ENCODE measurements around the gene MTO1.
"Not testable (repeated sequence)": the region's sequence is repeated elsewhere in the genome, so short reads cannot be mapped to it uniquely, and the experiment has no call there.

Gene MTO1

DNA sequence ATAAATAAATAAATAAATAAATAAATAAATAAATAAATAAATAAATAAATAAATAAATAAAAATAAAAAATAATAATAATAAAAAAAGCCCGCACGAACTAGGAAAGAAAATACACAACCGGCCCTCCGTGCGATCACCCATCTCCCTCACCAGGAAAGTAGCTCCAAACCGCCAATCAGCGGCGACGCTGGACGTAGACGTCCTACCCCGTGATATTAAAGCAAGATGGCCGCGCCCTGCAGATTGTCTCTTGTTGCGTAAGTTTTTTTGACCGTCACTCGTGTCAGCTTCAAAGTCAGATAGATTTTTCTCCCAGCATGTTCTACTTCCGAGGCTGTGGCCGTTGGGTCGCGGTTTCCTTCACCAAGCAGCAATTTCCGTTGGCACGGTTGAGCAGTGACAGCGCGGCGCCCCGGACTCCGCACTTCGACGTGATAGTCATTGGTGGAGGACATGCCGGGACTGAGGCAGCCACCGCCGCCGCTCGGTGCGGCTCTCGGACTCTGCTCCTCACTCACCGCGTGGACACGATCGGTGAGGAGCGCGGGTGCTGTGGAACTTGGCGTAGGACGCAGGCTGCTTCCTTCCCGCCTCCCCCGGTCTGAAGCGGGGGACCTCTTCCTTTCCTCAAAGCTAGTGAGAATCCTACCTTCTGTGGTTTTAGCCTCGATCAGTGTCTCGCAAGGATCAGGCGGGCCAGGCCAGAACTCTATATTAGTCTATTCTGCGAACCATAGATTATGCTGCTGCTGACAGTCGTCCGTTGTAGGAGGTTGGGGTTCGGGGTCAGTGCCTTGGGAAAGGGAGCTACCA lies at the start of gene MTO1:
TSS of gene MTO1 (plus strand) at position 201 of the 814 bp plus-strand sequence. CDS start at position 319, 118 bp downstream.
- DNase-seq (ENCODE audit: extremely low spot score, insufficient read length, low read depth) (peak; percentile 78), FAIRE-seq (peak; percentile 95)

- FAIRE-seq, result no peak
Measured at GRCh38 chr6:73413102-73413501, 48.4 kb upstream of the MTO1 start.

GRCh38 chr6:73418081-73418741 lies 43.3 kb upstream of the MTO1 start:
- no peak for FAIRE-seq

More at GRCh38 chr6:73413102-73413501, 48.4 kb upstream of the MTO1 start:
- DNase-seq (ENCODE audit: extremely low spot score, insufficient read length, low read depth), result no peak

GRCh38 chr6:73421534-73421933 lies 40.0 kb upstream of the MTO1 start:
- DNase-seq (ENCODE audit: extremely low spot score, insufficient read length, low read depth), result no peak
- FAIRE-seq, result no peak

More at GRCh38 chr6:73418081-73418741, 43.3 kb upstream of the MTO1 start:
- DNase-seq (ENCODE audit: extremely low spot score, insufficient read length, low read depth), result no peak

DNA sequence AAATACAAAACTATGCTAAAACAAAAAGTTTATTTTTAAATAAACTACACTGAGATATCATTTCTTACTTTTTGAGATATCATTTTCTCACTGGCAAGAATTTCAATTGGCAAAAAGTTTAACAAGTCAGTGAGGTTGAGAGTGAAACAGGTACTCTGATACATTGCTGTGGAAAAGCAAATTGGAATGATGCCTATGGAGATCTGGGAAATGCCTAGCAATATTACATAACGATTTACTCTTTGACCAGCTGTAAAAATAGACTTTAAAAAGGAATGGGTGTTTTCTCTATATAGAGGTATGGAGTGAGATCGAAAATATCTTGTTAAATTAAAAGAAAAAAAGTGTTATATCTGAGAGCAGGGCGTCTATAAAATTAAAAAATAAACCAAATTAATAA lies 26.3 kb upstream of the MTO1 start:
- no peak for FAIRE-seq
- no peak for DNase-seq (ENCODE audit: extremely low spot score, insufficient read length, low read depth)

DNA sequence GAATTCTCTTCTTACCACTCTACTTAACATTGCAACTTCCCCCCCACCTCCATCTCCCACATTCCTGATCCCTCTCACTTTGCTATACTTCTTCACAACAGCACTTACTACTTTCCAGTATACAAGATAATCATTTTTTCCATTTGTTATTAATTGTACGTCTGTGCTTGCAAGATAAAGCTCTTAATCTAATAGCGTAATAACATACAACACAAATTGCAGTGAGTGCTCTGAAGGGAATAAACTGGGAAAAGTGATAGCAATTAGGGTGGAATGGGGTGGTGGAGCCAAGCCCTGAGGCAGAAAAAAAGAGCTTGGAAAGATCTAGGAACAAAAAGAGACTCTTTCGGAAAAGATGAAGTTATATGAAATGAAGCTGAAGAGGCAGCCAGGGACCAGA lies 18.0 kb upstream of the MTO1 start:
- no peak for FAIRE-seq
- DNase-seq (ENCODE audit: extremely low spot score, insufficient read length, low read depth), result no peak

GRCh38 chr6:73451223-73452106 lies 10.1 kb upstream of the MTO1 start:
- DNase-seq (ENCODE audit: extremely low spot score, insufficient read length, low read depth) (peak; percentile 15), FAIRE-seq (peak; percentile 72)

GRCh38 chr6:73452107-73452461 lies 9.5 kb upstream of the MTO1 start, which contains the start of gene CGAS:
TSS of gene CGAS (minus strand) at chr6:73452297. CDS start at chr6:73452181, 116 bp downstream.
- DNase-seq (ENCODE audit: extremely low spot score, insufficient read length, low read depth), result peak; percentile 54
- peak; percentile 93 for FAIRE-seq

DNA sequence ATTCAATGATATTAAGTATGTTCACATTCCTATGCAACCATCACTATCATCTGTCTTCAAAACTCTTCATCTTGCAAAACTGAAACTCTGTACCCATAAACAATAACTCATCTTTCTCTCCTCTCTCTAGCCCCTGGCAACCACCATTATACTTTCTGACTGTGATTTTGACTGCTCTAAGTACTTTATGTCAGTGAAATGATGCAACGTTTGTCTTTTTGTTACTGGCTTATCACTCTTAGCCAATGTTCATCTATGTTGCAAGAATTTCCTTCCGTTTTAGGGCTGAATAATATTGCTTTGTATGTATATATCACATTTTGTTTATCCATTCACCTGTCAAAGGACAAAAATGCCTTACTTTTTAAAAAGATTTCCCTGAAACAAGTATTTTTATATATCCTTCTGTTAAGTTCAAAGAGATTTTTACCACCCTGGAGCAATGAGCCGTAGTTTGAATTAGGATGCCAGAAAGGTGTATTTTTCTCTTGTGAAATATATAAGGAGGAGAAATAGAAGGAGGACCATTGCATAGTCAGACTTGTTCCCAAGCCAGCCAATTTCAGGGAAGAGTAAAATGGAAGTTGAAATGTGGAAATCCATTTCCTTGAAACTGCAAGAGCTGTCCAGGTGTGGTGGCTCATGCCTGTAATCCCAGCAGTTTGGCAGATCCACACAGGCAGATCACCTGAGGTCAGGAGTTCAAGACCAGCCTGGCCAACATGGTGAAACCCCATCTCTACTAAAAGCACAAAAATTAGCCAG lies 5.5 kb upstream of the MTO1 start:
- FAIRE-seq (peak; percentile 42), DNase-seq (ENCODE audit: extremely low spot score, insufficient read length, low read depth) (no peak)

DNA sequence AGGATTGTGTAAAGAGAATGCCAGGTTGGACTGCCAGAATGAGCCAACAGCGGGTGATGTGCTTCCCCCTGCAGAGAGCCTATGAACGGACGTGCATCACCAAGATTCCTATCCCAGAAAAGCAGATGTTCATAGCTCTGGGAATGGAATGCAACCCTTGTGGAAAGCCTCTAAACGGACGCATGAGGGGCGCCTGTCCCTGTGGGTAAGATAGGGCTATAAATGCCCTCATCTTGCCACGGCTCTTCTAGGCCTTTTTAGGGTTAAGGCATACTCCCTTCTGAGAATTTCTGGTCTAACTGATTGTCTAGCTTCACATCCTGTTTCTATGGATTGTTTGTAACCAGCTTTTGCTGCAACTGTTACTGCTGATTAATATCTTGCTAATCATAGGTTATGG lies 2.1 kb upstream of the MTO1 start:
- FAIRE-seq; DNase-seq (ENCODE audit: extremely low spot score, insufficient read length, low read depth): not testable (repeated sequence)

GRCh38 chr6:73460056-73460455 lies 1.5 kb upstream of the MTO1 start:
- no peak for DNase-seq (ENCODE audit: extremely low spot score, insufficient read length, low read depth)
- no peak for FAIRE-seq

DNA sequence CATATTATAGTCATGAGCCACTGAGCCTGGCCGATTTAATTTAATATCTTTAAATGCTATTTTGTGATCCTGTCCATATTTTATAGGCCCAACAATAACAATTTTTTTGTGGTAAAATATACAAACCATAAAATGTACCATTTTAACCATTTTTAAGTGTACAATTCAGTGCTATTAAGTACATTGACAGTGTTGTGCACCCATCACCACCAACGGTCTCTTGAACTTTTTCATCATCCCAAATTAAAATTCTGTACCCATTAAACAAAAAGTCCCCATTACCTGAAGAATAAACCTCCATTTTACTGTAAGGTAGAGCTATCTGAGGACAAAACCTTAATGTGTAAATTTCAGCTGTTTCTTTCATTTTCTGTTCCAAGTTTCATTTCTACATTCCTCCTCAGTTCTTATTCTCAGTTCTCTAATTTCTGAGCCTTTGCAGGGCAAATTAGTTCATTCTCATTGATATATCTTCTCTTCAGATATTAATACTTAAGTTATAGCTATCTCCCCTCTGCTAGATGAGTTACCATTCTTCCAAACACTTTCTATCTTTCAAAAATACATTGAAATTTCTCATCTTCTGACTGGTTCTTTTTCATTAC lies 10.3 kb downstream of the MTO1 start:
- FAIRE-seq (peak; percentile 97), DNase-seq (ENCODE audit: extremely low spot score, insufficient read length, low read depth) (peak; percentile 5)

DNA sequence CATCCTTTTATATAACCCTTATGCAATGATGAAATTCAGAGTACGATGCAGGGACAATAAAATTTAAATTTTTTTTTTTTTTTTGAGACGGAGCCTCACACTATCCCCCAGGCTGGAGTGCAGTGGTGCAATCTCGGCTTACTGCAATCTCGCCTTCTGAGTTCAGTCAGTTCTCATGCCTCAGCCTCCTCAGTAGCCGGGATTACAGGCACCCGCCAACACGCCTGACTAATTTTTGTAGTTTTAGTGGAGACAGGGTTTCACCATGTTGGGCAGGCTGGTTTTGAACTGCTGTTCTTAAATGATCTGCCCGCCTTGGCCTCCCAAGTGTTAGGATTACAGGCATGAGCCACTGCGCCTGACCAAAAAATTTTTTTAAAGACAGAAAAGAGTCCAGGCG lies 15.2 kb downstream of the MTO1 start:
- FAIRE-seq (no peak), DNase-seq (ENCODE audit: extremely low spot score, insufficient read length, low read depth) (no peak)

DNA sequence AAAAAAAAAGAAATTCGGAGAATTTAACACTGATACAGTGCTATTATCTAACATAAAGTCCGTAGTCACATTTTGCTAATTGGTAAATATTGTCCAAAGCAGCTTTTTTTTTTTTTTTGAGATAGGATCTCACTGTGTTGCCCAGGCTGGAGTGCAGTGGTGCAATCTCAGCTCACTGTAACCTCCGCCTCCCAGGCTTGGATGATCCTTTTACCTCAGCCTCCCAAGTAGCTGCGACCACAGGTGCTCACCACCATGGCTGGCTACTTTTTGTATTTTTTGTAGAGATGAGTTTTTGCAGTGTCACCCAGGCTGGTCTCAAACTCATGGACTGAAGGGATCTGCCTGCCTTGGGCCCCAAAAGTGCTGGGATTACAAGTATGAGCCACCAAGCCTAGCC lies 15.9 kb downstream of the MTO1 start:
- no peak for FAIRE-seq
- DNase-seq (ENCODE audit: extremely low spot score, insufficient read length, low read depth), result no peak

- FAIRE-seq, result no peak
Measured at GRCh38 chr6:73481969-73482368, 20.4 kb downstream of the MTO1 start.

DNA sequence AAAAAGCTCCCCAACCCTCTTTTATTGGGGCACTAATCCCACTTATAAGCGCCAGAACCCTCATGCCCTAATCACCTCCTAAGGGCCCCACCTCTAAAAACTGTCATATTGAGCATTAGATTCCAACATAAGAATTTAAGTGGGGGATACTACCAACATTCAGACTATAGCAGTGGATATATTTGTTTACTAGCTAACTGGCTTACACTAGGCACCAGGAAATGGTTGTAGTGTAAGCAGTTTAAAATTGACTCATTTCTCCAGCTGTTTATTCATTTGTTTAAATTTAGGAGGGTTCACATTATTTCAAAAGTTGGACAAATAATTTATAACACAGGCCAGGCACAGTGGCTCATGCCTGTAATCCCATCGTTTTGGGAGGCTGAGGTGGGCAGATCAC lies 22.9 kb downstream of the MTO1 start:
- no peak for FAIRE-seq
- no peak for DNase-seq (ENCODE audit: extremely low spot score, insufficient read length, low read depth)

More at GRCh38 chr6:73481969-73482368, 20.4 kb downstream of the MTO1 start:
- no peak for DNase-seq (ENCODE audit: extremely low spot score, insufficient read length, low read depth)

- DNase-seq (ENCODE audit: extremely low spot score, insufficient read length, low read depth) (no peak), FAIRE-seq (no peak)
Measured at GRCh38 chr6:73487473-73487872, 25.9 kb downstream of the MTO1 start.

DNA sequence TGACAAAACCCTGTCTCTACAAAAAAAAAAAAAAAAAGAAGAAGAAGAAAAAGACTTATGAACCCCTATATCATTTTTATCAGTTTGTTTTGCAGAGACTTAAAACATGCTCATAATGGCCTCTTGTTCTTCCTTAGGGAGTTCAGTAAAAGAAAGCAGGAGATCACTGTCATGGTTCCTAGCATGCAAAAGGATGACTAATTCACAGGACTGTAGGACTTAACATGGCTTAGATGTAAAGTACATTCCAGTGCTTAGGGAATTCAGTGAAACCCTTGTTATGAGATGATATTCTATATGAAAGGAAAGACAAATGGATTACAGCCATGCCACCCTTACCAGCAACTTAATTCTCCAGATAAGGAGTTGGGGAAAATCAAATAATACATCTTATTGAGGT lies 29.8 kb downstream of the MTO1 start:
- DNase-seq (ENCODE audit: extremely low spot score, insufficient read length, low read depth) (no peak), FAIRE-seq (no peak)

GRCh38 chr6:73497915-73498314 lies 36.4 kb downstream of the MTO1 start:
- FAIRE-seq (no peak), DNase-seq (ENCODE audit: extremely low spot score, insufficient read length, low read depth) (no peak)
